Neuronal stem cell (in vitro differentiated cells): Measurements from ENCODE around the gene FAM234A.

Experiments used
- DNase-seq: peaks from one replicate; pipeline ENCODE4 v3.0.0-alpha.2; 2013; ENCODE audit warnings: low spot score
- H2AFZ ChIP-seq: one replicate; pipeline ENCODE4 v1.6.1; 2013; ENCODE audit warnings: mild to moderate bottlenecking, low read length, inconsistent platforms
- H2AK5ac ChIP-seq: 2 replicates; pipeline ENCODE4 v1.6.1; 2013; ENCODE audit warnings: low read depth, mild to moderate bottlenecking, inconsistent platforms, low read length, moderate library complexity, mixed read lengths
- H2BK120ac ChIP-seq: 2 replicates; pipeline ENCODE4 v1.6.1; 2013; ENCODE audit warnings: low read depth, mild to moderate bottlenecking, inconsistent platforms, low read length, moderate library complexity, mixed read lengths
- H2BK12ac ChIP-seq: one replicate; pipeline ENCODE4 v1.6.1; 2013; ENCODE audit warnings: low read length, inconsistent platforms
- H2BK15ac ChIP-seq: 2 replicates; pipeline ENCODE4 v1.6.1; 2013; ENCODE audit warnings: mild to moderate bottlenecking, low read length, inconsistent platforms, mixed read lengths
- H2BK5ac ChIP-seq: one replicate; pipeline ENCODE4 v1.6.1; 2013; ENCODE audit warnings: inconsistent platforms, mild to moderate bottlenecking, low read length, moderate library complexity
- H3K14ac ChIP-seq: one replicate; pipeline ENCODE4 v1.6.1; 2013; ENCODE audit warnings: low read length, inconsistent platforms
- H3K18ac ChIP-seq: 2 replicates; pipeline ENCODE4 v1.6.1; 2013; ENCODE audit warnings: low read length, inconsistent platforms
- H3K23ac ChIP-seq: 2 replicates; pipeline ENCODE4 v1.6.1; 2013; ENCODE audit warnings: low read depth, mild to moderate bottlenecking, mixed read lengths, low read length, inconsistent platforms; ENCODE audit not compliant: poor library complexity
- H3K27ac ChIP-seq: replicated peaks from 3 replicates; pipeline ENCODE4 v1.5.1; 2013; ENCODE audit warnings: low read length, inconsistent platforms
- H3K27me3 ChIP-seq, 3 experiments: 2 replicates each; pipeline ENCODE4 v1.6.1; 2013; ENCODE audit warnings: low read length in 3 of 3, mild to moderate bottlenecking in 2 of 3, inconsistent platforms in 1 of 3, low read depth in 1 of 3, mixed read lengths in 1 of 3, moderate library complexity in 1 of 3; ENCODE audit not compliant: control insufficient read depth in 3 of 3, insufficient read depth in 3 of 3
- H3K36me3 ChIP-seq, 2 donors: replicated peaks in 1 of 2; 2 replicates each; pipeline ENCODE4 v1.6.1; 2013; ENCODE audit warnings: low read length in 2 of 2; ENCODE audit not compliant: control insufficient read depth in 2 of 2, insufficient read depth in 2 of 2
- H3K4ac ChIP-seq: 2 replicates; pipeline ENCODE4 v1.6.1; 2013; ENCODE audit warnings: inconsistent platforms, mild to moderate bottlenecking, low read length, moderate library complexity
- H3K4me1 ChIP-seq, 2 donors: 1 replicate in 1 of 2; 2 replicates in 1 of 2; pipeline ENCODE4 v1.6.1; 2013; ENCODE audit warnings: low read length in 2 of 2, low read depth in 1 of 2; ENCODE audit not compliant: control insufficient read depth in 2 of 2, insufficient read depth in 1 of 2
- H3K4me2 ChIP-seq: one replicate; pipeline ENCODE4 v1.6.1; 2013; ENCODE audit warnings: mild to moderate bottlenecking, low read length, inconsistent platforms; ENCODE audit not compliant: insufficient read depth, poor library complexity, severe bottlenecking
- H3K4me3 ChIP-seq, 2 donors: 2 replicates each; pipeline ENCODE4 v1.5.1; 2013; ENCODE audit warnings: low read length in 2 of 2, mild to moderate bottlenecking in 2 of 2, inconsistent platforms in 1 of 2, moderate library complexity in 1 of 2
- H3K79me1 ChIP-seq: one replicate; pipeline ENCODE4 v1.6.1; 2013; ENCODE audit warnings: low read depth, mild to moderate bottlenecking, inconsistent platforms, low read length, moderate library complexity
- H3K9ac ChIP-seq: one replicate; pipeline ENCODE4 v1.6.1; 2013; ENCODE audit warnings: mild to moderate bottlenecking, low read depth, low read length, inconsistent platforms; ENCODE audit not compliant: poor library complexity
- H3K9me3 ChIP-seq, 2 donors: replicated peaks in 1 of 2; 2 replicates each; pipeline versions ENCODE3 to v1.6.1; 2013; ENCODE audit warnings: low read length in 2 of 2, mild to moderate bottlenecking in 2 of 2, inconsistent platforms in 1 of 2, low read depth in 1 of 2, mixed read lengths in 1 of 2, moderate library complexity in 1 of 2; ENCODE audit not compliant: control insufficient read depth in 2 of 2, insufficient read depth in 1 of 2
- H4K8ac ChIP-seq: one replicate; pipeline ENCODE4 v1.6.1; 2013; ENCODE audit warnings: low read depth, mild to moderate bottlenecking, inconsistent platforms, low read length, moderate library complexity
- H4K91ac ChIP-seq: one replicate; pipeline ENCODE4 v1.6.1; 2013; ENCODE audit warnings: low read length, low read depth, mild to moderate bottlenecking, inconsistent platforms; ENCODE audit not compliant: poor library complexity
- WGBS, 2 donors: extraction: QIAGEN DNeasy Blood & Tissue Kit; methylation state at CpG; one replicate each; pipeline ENCODE4 v1.1.7; 2013; ENCODE audit warnings: missing lambda C conversion rate in 2 of 2, mixed read lengths in 1 of 2; ENCODE audit not compliant: insufficient read length in 2 of 2, insufficient replicate concordance in 1 of 2; ENCODE audit errors: extremely low coverage in 2 of 2; 5-methylcytosine and 5-hydroxymethylcytosine counted together

FAM234A gene

GRCh38 chr16:272633-273546, 38.3 kb downstream of the FAM234A start:
- no CpG with 5 or more reads among the region's 36 CpGs for WGBS, 2 donors

GRCh38 chr16:273547-274421, 39.2 kb downstream of the FAM234A start:
- H3K36me3 ChIP-seq: no peaks in the 10 kb centered on the region
- H3K27ac ChIP-seq: no peak overlapping the region
- H2BK12ac ChIP-seq: no peak overlapping the region
- H2AK5ac ChIP-seq: peak overlapping the region; percentile 99
- DNase-seq: no peak
- H3K4me1 ChIP-seq: peaks cover 5 to 6% of the 10 kb centered on the region in 2 donors
- H2BK120ac ChIP-seq: no peak overlapping the region
- H3K4me2 ChIP-seq: no peak overlapping the region
- no CpG with 5 or more reads among the region's 30 CpGs for WGBS, 2 donors
- no peak overlapping the region for H3K4me3 ChIP-seq
- no peak overlapping the region for H3K18ac ChIP-seq
- H3K9me3 ChIP-seq: no peaks in the 10 kb centered on the region
- H3K23ac ChIP-seq: peak overlapping the region; percentile 73
- H4K91ac ChIP-seq: no peak overlapping the region
- no peak overlapping the region for H2BK5ac ChIP-seq
- no peaks in the 10 kb centered on the region for H3K79me1 ChIP-seq
- no peak overlapping the region for H2AFZ ChIP-seq
- peak overlapping the region; percentile 67 for H2BK15ac ChIP-seq
- no peak overlapping the region for H3K14ac ChIP-seq
- H3K27me3 ChIP-seq: peaks cover 3 to 47% (median 30%) of the 10 kb centered on the region in 3 experiments
- H4K8ac ChIP-seq: no peak overlapping the region
- H3K4ac ChIP-seq: no peak overlapping the region
- no peak overlapping the region for H3K9ac ChIP-seq

More at GRCh38 chr16:272633-273546, 38.3 kb downstream of the FAM234A start:
- no peak overlapping the region for H3K4me3 ChIP-seq
- H3K23ac ChIP-seq: peak overlapping the region; percentile 73
- no peak overlapping the region for H2AFZ ChIP-seq
- H3K9ac ChIP-seq: no peak overlapping the region
- peak overlapping the region; percentile 37 for H3K4ac ChIP-seq
- H3K36me3 ChIP-seq: no peaks in the 10 kb centered on the region
- H3K79me1 ChIP-seq: peaks cover 2% of the 10 kb centered on the region
- DNase-seq: no peak
- H3K18ac ChIP-seq: peak overlapping the region; percentile 76
- H3K14ac ChIP-seq: no peak overlapping the region
- peak overlapping the region; percentile 67 for H2BK15ac ChIP-seq
- H3K4me2 ChIP-seq: no peak overlapping the region
- no peak overlapping the region for H3K27ac ChIP-seq
- peak overlapping the region; percentile 99 for H2AK5ac ChIP-seq
- H2BK12ac ChIP-seq: peak overlapping the region; percentile 84
- H2BK5ac ChIP-seq: no peak overlapping the region
- peaks cover 6 to 7% of the 10 kb centered on the region in 2 donors for H3K4me1 ChIP-seq
- no peak overlapping the region for H4K8ac ChIP-seq
- H3K9me3 ChIP-seq: no peaks in the 10 kb centered on the region
- no peak overlapping the region for H2BK120ac ChIP-seq
- peaks cover 3 to 41% (median 24%) of the 10 kb centered on the region in 3 experiments for H3K27me3 ChIP-seq
- H4K91ac ChIP-seq: no peak overlapping the region

DNA sequence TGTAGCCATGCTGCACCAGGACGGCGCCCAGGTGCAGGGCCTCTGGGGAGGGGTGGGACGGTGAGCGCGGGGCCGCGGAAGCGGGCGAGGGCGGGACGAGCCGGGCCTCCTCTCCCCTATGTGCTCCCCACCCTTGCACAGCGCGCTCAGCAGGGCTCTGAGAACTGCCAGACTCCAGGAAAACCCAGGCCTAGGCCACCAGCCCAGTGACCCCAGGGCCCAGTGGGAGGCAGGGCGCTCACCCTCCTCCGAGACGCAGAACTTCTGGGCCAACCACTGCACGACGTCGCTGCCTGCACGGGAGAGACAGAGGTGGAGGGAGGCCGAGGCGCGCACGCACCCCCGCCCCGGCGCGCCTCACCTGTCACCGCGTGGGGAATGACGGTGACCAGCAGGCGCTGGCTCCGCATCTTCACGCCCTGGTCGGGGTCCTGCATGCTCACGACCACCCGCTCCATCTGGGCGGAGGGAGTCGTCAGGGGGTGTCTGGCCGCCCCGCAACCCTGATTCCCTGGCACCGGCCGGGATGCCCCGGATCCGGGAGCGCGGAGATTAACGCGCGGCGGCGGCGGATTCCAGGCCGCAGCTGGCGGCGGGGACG, 40.5 kb downstream of the FAM234A start:
- no peak overlapping the region for H3K14ac ChIP-seq
- no peak overlapping the region for H4K91ac ChIP-seq
- H3K9me3 ChIP-seq: no peaks in the 10 kb centered on the region
- peak overlapping the region; percentile 90 for H3K9ac ChIP-seq
- peak overlapping the region; percentile 89 for H2AFZ ChIP-seq
- H2AK5ac ChIP-seq: peak overlapping the region; percentile 84
- H2BK15ac ChIP-seq: no peak overlapping the region
- peaks cover 5 to 61% (median 43%) of the 10 kb centered on the region in 3 experiments for H3K27me3 ChIP-seq
- no peak overlapping the region for H3K4ac ChIP-seq
- peak overlapping the region; percentile 94 for H3K4me2 ChIP-seq
- peak overlapping the region; percentile 38 for H3K18ac ChIP-seq
- no peak for DNase-seq
- no CpG with 5 or more reads among the region's 58 CpGs for WGBS, 2 donors
- H2BK5ac ChIP-seq: peak overlapping the region; percentile 75
- H3K36me3 ChIP-seq: no peaks in the 10 kb centered on the region
- H3K4me1 ChIP-seq: peaks cover 5 to 6% of the 10 kb centered on the region in 2 donors
- H4K8ac ChIP-seq: no peak overlapping the region
- no peaks in the 10 kb centered on the region for H3K79me1 ChIP-seq
- no peak overlapping the region for H3K27ac ChIP-seq
- peak overlapping the region; percentile 35 to 82 for H3K4me3 ChIP-seq
- H2BK12ac ChIP-seq: no peak overlapping the region
- H3K23ac ChIP-seq: peak overlapping the region; percentile 34
- H2BK120ac ChIP-seq: no peak overlapping the region
